ENCODE data around the gene ADORA2A.

Gene ADORA2A

DNA sequence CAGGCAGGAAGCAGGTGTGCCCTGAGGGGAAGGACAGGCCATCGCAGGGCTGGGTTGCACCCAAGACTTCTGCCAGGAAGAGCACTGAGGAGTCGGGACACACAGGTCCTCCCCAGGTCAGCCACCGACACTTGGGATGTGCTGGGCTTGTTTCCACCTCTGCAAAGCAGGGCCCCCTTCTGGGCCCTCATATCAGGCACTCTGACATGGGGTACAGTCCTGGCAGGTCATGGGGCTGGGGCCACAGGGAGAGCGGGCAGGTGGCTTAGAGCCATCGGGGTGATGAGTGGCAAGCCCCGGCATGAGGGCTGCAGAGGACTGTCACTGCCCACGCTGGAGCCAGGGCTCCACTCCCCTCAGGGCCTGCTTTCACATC is 7.9 kb upstream of the ADORA2A start:
- DNase-seq: no peak

DNA sequence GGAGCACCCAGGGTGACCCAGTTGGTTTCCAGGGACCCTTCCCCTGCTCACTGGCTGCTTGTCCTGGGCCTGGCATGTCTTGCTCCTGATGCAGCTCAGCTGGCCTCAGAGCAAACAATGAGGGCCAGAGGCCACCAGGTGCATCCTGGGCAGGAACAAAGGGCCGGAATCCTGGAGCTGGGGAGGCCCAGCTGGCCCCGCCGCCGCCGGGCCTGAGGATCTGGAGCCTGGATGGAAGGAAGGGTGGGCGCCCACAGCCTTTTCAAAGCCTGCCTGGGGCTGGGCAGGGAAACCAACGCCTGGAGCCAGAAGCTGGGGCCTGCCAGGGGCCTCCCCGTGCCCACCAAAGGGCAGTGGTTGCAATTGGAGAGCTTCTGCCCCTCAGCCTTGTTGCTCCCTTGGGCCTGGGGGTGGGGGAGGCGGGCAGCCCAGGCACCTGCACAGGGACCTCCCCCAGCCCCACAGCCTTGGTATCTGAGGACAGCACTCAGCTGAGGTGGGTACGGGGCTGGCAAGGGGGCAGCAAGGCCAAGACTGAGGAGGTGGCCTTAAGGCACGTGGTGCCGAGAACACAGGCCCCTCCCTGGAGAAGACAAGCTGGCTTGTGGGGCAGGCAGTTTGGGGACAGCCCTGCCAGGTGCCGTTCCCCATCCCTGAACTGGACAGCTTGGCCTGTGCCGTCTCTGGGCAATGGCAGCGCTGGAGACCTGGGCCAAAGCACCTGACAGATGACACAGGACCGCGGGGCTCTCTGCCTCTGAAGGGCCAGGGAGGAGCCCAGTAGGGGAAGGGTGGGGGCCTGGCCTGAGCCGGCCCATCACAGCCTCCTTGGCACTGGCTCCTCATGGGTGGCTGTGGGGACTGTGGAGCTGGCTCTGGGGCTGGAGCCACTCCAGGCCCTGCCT is 7.1 kb upstream of the ADORA2A start:
- DNase-seq: no peak

DNA sequence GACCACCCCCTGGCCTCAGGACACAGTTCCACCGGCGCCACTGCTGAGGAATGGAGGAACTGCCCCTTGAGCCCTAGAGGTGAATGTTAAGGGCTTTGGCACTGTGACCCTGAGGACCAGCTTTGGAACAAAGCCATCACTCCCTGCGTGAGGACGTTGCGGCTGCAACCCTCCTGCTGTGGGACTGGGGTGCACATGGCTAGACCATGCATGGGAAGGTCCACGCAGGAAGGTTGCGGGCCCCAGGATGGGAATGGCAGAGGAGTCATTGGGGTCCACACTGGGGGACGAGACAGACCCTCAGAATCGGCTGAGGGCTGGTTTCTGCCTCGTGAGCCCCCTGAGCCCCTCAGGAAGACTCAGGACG is 6.4 kb upstream of the ADORA2A start:
- no peak for DNase-seq

DNA sequence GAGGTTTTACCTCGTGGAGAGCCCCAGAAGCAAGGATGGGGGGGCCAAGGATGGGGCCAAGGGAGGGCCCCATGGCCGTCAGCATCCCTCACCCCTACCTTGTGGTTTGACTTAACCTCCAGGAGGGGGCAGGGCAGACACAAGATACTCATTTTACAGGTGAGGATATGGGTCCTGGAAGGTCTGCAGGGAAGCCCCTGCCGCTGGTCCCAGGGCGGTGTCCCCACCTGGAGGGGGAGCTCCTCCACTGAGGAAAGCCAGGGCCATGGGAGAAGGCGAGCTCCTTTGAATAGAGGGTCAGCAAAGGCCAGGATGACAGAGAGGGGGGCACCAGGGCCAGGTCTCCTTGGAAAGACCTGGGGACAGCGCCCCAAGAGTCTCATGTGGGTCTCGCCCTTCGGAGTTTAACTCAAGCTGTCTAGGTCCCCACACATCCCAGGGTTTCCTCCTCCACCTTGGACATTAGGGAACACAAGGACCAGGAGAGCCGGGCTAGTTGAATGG is 5.9 kb upstream of the ADORA2A start:
- no peak for DNase-seq

DNA sequence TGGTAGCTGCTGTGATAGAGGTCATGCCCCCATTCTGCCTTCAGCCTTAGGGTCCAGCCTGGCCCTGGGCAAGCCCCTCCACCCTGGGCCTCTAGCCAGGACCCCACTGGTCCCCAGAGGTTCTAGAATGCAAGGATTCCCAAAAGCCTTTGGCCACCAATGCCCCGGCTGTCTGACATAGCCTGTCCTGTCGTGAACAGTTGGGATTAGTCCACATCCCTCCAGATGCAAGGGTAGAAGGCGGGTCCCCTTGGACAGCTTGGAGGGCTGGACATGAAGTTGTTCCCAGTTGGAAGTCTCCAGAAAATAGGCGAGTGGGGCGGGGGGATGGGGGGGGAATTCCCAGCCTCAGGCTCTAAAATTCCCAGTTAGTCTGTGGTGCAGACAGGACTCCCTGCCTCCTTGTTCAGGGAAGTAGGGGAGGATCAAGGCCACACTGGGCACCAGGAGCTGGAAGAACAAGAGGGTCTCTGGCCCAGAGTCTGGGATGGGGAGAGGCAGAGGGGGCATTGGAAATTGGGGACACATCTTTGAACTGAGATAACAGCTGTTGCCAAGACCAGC is 5.2 kb upstream of the ADORA2A start:
- DNase-seq: no peak

DNA sequence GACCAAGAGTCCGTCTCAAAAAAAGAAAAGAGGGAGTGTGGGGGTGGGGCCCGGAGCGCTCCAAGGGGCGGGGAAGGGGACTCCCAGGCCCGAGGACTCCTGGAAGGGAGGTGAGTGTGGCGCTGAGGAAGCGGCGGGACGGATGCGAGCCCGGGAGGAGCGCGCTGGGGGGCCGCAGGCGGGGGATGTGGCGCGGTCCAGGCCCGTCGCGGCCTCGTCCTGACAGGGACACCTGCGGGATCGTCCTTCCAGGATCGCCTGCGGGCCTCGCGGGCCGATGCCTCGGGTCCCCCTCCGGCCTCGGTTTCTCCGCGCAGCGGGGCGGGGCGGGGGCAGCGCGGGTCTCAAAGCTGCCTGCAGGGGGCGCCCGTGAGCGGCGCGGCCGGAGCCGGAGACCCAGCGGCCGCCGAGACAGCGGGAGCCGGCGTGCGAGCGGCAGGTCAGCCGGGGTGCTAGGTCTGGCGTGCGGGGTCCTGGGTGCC is 3.8 kb upstream of the ADORA2A start:
- DNase-seq: no peak

DNA sequence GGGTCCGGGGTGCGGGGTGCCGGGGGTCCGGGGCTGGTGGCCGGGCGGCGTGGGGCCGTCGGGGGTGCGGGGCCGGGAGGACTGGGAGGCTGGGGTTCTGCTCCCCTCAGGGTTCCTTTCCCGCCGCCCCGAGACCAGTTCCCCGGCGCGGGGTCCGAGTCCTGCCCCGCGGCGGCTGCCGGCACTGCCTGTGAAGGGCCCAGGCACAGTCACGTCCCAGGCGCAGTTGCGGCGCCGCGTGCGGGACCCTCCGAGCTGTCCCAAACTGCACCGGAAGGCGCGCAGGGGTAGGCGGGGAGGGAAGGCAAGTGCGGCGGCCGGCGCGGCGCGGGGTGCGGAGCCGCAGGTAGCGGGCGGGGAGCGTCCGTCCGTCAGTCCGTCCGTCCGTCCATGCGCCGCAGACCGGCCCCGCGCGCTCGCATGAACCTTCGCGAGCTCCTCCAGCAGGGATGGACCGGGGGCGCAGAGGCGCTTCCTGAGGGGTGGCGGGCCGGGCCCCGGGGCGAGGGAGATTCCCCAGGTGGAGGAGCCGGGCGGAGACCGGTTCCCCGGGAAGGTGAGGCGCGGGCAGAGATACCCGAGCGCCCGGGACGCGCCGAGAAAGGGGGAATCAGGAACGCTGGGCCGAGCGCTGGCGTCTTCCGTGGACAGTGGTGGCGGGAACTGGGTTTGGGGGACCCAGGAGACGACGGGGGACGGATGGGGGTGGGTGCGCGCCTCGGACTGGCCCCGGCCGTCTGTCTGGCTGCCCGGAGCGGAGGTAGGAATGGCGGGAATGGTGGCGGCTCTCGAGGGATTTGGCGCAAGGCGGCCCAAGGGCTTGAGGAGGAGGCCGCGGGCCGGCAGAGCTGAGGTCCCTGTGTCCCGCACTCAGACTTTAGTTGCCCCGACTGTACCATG is 3.1 kb upstream of the ADORA2A start:
- DNase-seq: no peak

DNA sequence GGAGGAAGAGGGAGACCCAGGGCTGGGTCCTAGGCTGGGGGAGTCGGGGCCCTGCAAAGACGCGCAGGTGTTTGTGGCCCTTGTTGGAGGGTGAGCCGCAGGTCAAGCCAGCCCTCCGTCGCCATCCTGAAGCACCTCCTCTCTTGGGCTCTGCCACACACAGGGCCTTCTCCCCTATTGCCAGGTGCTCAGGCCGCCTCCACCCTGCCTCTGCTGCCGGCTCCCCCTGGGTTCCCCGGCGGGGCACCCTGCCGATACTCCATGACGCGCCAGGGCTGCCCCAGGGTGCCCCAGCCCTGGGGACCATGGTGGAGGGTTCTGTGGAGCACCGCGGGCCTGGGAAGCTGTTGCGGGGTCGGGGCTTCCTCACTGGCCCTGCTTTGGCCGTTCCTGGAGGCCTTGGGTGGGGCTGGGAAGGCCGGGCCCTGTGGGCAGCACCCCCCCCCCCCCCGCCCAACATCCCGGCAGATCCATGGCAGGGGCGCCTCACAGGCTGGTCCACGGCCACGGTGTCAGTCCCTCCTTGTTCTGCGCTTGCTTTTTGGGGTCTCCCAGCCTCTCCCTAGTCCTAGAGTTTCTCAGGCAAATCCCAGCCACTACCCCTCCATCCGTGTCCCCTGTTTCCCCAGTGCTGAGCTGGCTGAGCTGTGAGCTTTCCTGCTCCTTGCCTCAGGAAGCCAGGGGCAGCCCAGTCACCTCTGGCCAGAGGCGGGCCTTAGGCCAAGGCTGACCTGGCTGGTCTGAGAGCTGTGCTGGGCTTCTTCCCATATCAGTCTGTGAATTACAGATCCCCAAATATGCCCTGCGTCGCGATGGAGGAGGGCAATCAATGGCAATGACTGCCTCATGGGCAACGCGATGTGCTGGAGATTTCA is 2.3 kb upstream of the ADORA2A start:
- DNase-seq: no peak

DNA sequence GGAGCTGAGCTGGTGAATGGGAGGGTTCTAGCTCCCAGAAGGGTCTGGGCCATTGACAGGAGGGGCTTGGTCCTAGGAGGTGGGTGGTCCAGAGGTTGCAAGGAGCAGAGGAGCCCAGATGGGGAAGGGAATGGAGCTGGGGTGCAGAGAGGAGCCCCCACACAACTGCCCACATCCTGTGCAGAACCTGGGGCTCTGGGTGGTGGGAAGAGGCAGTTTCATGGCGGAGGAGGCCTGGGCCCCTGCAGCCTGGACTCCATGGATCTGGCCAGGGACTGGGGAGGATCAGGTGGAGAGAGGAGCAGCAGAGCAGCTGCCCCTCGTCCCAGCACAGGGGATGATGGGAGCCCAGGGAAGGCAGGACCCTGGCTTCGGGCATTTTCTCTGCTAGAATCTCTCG is 963 bp upstream of the ADORA2A start:
- DNase-seq: no peak

DNA sequence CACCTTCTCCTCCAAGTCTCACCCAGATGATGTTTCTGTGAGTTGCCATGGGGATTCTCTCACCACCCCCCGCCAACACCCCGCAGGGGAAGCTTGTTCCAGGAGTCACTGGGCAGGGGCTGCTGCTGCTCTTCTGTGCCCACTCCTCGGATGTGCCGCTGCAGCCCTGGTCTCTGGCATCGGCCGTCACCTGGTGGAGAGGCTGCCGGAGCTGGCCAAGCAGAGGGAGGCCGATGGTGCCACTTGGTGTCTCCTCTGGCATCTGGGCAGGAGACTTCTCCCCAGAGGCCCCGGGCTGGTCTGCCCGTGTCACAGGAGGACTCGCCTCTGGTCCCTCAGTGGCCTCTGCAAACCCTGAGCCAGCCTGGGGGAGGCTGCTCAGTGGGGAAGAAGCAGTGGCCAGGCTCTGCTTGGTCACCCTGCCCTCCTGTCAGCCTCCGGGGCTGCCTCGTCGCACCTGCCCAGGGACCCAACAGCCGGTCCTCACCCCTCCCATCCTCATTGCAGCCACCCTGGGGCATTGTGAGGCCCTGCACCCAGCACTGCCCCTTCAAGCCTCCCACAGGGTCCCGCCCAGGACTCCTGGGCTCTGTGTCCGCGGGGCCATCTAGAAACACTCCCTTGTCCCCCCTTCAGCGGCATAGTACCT is 424 bp upstream of the ADORA2A start:
- DNase-seq: no peak

DNA sequence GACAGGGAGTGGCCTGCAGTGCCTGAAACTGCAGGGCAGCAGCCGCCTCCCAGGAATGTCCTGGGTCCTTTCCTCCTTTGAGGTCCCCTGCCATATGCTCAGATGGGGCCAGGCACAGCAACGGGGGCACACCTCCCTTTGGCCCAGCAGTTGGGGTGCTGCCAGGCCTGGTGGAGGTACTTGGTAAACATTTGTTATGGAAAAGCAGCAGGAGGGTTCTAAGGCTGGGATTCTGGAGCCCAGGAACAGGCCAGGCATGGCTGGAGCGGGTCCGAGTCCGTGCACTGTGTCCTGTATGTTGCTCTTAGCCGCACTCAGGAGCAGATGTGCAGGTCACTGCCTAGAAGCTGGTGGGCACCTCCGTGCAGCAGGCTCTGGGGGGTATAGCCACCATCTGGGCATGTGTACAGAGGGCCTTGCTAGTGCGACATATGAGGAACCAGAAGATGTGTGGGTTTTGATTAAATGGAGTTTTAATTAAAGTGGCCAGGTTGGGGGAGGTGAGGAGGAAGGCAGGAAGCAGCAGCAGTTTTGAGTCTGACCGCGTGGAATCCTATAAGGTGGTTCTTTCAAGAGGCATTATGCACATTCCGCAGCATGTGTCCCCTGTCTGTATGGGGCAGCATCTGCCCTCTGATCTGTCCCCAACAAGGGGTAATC is 1.5 kb downstream of the ADORA2A start:
- no peak for DNase-seq

DNA sequence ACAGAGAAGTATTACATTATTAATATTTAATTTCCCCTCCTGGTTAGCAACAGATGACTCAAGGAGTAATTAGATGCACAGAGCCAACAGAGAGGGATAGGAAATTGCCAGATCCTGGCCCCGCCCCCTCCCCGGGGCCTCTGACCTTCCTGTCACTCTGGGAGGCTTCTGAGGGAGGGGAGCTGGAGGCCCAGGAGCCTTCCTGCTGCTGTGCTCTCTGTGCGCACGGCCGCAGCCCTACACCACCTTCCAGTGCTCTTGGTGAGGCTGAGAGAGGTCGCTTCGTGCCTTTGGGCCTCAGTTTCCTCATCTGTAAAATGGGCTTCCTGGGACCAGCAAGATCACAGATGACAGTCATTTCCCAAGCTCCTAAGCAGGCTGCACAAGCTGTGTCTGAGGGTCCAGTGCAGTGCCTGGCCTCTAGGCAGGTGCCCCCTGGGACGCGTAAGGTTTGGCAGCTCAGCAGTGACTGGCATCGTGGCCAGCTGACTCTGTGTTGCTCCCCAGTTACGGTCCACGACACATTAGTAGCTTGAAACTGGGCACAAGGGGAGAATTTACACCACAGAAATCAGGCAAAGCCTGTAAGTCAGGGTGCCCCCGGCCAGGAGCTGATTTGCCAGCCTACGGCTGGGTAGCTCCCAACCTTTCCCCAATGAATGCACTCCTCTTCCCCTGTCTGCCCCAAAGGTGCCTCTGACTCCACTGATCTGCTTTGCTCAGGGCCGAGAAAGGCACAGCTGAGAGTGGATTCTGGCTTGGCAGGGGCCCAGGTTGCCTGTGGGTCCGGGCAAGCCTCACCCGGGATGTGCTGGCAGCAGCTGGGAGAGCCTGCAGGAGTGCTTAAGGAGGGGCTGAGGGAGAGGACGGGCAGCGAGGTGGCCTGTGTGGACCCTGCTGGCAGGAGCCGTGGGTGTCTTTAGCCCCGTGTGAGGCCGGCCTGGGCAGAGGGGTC is 2.3 kb downstream of the ADORA2A start:
- no peak for DNase-seq

DNA sequence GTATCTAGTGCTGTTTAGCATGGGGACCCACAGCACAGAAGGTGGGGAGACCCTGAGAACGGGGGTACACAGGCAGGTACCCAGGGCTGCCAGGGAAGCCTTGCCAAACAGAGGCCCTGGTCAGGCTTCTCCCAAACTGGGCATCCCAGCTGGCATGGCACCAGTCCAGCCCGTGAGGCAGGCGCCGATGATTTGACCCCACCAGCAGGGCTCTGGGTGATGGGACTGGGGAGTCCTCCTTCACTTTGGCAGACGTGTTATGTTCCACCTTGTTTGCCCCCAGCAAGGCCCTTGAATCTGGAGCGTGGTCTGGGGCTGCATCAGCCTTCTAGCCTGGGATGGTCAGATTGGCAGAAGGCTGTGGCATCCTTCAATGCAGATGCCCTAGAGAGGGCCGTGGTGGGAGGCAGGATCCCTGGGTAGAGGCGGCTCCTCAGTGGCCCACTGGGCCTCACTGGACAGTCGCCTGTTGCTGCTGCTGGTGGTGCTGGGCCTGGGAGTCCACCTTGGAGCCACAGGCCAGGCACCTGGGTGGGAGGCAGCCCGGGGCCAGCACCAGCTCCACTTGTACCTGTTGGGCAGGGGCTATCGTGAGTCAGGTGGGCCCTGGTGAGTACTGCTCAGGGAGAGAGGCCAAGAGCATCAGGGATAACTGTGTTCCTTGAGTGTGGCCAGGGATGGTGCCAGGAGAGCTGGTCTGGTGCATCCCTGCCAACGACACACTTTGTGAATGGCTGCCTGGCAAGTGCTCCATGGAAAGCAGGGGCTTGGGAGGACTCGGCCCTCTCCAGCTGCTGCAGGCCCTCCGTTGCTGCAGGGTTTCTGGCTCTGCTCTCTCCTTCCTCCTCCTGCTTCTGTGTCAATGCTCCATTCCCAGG is 3.3 kb downstream of the ADORA2A start:
- no peak for DNase-seq

DNA sequence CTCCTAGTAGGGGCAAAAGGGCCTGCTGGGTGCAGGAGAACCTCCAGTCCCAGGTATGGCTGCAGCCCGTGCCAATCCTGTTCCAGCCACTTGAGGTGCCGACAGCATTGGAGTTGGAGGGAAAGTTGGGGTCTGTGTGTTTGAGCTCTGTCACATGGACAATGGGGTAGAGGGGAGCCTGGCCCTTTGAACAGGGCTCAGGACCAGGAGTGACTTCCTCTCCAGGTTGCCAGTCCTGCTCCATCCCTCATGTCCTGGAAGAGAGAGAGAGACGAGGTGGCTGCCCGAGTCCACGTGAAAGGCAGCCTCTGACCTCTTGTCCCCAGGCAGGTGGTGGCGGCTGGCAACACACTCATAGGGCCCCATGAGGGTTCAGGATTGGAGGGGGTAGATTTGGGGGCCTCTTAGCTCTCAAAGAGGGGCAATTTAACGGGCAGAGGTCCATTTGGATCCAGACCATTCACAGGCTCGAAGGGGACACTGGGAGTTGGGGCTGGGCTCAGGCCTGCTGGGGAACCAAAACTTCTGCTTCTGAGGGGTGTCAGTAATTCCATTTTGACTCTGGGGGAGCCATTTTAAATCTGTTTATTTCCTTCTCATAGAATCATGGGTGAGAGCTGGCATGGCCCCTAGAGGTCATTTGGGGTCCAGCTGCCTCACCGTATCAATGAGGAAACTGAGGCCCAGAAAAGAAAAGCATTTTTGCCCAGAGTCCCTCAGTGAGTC is 4.1 kb downstream of the ADORA2A start:
- no peak for DNase-seq

DNA sequence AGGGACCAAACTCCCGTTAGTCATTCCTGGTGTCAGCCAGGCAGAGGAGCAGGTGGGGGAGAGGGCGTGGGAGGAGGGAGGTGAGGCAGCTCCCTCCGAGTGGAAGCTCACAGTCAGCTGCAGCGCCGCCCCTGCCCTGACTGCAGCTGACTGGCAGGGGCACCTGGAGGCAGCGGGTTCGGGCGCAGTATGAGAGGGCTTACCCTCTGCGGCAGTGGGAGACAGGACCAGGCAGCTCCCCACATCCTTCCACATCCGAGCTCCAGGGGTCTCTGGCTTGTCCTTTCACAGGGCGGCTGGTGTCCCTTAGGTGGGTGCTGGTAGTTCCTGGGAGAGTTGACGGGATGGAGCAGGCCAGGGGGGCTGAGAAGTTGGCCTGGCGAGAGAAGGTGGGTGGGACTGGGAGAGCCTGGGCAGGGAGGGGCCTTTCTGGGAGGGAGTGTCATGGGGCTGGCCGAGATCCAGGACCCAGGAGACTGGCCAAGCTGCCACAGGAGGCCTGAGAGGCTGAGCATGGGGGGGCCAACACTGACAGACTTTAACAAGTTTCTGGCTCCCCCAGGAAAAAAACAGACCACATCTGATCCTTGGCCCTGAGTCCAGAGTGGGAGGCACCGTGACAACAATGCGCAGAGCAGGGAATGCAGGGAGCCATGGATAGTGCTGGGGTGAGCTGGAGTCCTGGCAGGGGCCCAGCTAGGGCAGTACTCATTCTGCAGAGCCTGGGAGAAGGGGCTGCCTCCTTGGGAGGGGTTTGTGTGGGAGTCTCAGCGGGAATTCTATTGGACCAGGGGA is 4.9 kb downstream of the ADORA2A start:
- no peak for DNase-seq

DNA sequence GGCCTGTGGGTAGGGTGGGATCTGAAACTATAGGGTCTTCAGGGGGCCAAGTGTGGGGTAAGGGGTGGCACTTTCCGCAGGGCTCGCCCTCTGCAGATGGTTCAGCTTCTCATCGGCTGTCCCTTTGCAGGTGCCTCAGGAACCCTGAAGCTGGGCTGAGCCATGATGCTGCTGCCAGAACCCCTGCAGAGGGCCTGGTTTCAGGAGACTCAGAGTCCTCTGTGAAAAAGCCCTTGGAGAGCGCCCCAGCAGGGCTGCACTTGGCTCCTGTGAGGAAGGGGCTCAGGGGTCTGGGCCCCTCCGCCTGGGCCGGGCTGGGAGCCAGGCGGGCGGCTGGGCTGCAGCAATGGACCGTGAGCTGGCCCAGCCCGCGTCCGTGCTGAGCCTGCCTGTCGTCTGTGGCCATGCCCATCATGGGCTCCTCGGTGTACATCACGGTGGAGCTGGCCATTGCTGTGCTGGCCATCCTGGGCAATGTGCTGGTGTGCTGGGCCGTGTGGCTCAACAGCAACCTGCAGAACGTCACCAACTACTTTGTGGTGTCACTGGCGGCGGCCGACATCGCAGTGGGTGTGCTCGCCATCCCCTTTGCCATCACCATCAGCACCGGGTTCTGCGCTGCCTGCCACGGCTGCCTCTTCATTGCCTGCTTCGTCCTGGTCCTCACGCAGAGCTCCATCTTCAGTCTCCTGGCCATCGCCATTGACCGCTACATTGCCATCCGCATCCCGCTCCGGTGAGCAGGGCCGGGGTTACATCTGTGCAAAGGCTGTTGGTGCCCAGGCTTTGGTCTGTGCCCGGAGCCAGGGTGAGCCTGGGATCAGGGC is 5.8 kb downstream of the ADORA2A start:
- no peak for DNase-seq
